Skeletal muscle tissue (tissue), 4 donors: ENCODE data around the gene DHFR2. TPM values are rescaled to one million over a fixed set of nuclear protein-coding genes. Genes with fewer than 3 reads are reported as not detected.

Experiments used
- H3K27ac ChIP-seq: one replicate; pipeline ENCODE4 v1.7.0; 2013; ENCODE audit warnings: mild to moderate bottlenecking, low read depth, low read length, inconsistent platforms
- H3K27me3 ChIP-seq, 3 donors: one replicate each; pipeline ENCODE4 v1.7.0; 2013; ENCODE audit warnings: low read length in 3 of 3; ENCODE audit not compliant: control insufficient read depth in 3 of 3, insufficient read depth in 3 of 3
- H3K36me3 ChIP-seq, 3 donors: one replicate each; pipeline ENCODE4 v1.7.0; 2013; ENCODE audit warnings: low read length in 3 of 3; ENCODE audit not compliant: control insufficient read depth in 3 of 3, insufficient read depth in 3 of 3
- H3K4me1 ChIP-seq, 3 donors: one replicate each; pipeline ENCODE4 v1.7.0; 2013; ENCODE audit warnings: low read length in 3 of 3, mild to moderate bottlenecking in 3 of 3; ENCODE audit not compliant: control insufficient read depth in 3 of 3, insufficient read depth in 3 of 3
- H3K4me3 ChIP-seq, 3 donors: one replicate each; pipeline ENCODE4 v1.7.0; 2013; ENCODE audit warnings: low read length in 3 of 3
- H3K9ac ChIP-seq, 3 donors: one replicate each; pipeline ENCODE4 v1.7.0; 2013; ENCODE audit warnings: low read length in 3 of 3, mild to moderate bottlenecking in 3 of 3, moderate library complexity in 2 of 3, low read depth in 1 of 3
- H3K9me3 ChIP-seq, 3 donors: one replicate each; pipeline ENCODE4 v1.7.0; 2013; ENCODE audit warnings: low read length in 3 of 3; ENCODE audit not compliant: control insufficient read depth in 3 of 3
- total RNA-seq: library from RNA; depleted of rRNA; stranded (reverse); fragments of >200 nt; gene quantifications from one replicate; pipeline ENCODE4 v1.2.3, GENCODE V29; 2014
- donor health status: Osteomylitis.

The DHFR2 gene
- total RNA-seq, 1 donor from 2014 or later, result 3.7 TPM

GRCh38 chr3:94011233-94011711 lies 51.4 kb downstream of the DHFR2 start:
- no peak overlapping the region for H3K4me3 ChIP-seq
- no peak overlapping the region for H3K9ac ChIP-seq
- no peaks in the 10 kb centered on the region for H3K27me3 ChIP-seq
- H3K36me3 ChIP-seq, result no peaks in the 10 kb centered on the region
- no peaks in the 10 kb centered on the region for H3K4me1 ChIP-seq
- H3K9me3 ChIP-seq, result no peaks in the 10 kb centered on the region
- H3K27ac ChIP-seq, result no peak overlapping the region

DNA sequence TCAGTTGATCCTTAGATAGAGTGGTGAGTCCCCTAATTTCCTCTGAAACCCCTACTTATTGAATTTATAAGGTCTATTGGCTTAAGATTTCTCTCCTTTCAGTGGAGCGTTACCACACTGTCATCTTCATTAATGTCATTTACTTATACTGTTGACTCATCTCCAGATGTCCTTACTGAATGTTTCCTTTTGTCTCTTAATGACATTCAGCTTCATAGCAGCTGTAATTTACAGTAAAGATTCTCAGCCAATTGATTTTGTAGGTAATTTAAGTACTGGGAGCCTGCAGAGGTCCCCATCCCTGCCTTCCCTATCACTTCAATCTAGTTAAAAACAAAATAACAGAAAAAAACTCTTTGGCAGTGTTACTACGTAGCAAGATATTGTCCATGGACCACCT lies 53.1 kb downstream of the DHFR2 start:
- H3K4me1 ChIP-seq, result no peaks in the 10 kb centered on the region
- no peak overlapping the region for H3K9ac ChIP-seq
- no peak overlapping the region for H3K27ac ChIP-seq
- H3K27me3 ChIP-seq, result no peaks in the 10 kb centered on the region
- H3K36me3 ChIP-seq, result no peaks in the 10 kb centered on the region
- no peaks in the 10 kb centered on the region for H3K9me3 ChIP-seq
- H3K4me3 ChIP-seq, result no peak overlapping the region

GRCh38 chr3:94008253-94008652 lies 54.5 kb downstream of the DHFR2 start:
- H3K9ac ChIP-seq, result no peak overlapping the region
- no peak overlapping the region for H3K27ac ChIP-seq
- H3K4me1 ChIP-seq, result no peaks in the 10 kb centered on the region
- H3K9me3 ChIP-seq, result no peaks in the 10 kb centered on the region
- no peaks in the 10 kb centered on the region for H3K36me3 ChIP-seq
- H3K4me3 ChIP-seq, result no peak overlapping the region
- H3K27me3 ChIP-seq, result no peaks in the 10 kb centered on the region

Other genes with a start within 250 kb of the DHFR2 start
- 19.3 TPM for gene PROS1, start 89.0 kb downstream of the DHFR2 start, total RNA-seq
- 3.7 TPM for gene ARL13B, start 82.8 kb downstream of the DHFR2 start, total RNA-seq
- not detected for gene STX19, start 34.3 kb downstream of the DHFR2 start, total RNA-seq
- 17.2 TPM for gene NSUN3, start 145 bp upstream of the DHFR2 start, total RNA-seq